H9 (cell line): ENCODE data around the gene ASF1B. TPM values are rescaled to one million over a fixed set of nuclear protein-coding genes. Genes with fewer than 3 reads are reported as not detected.

Experiments
- DNase-seq: peaks from one replicate; pipeline ENCODE4 v3.0.0-alpha.2; 2017
- H2AFZ ChIP-seq: one replicate; pipeline ENCODE4 v1.6.1; 2013; ENCODE audit warnings: mild to moderate bottlenecking, low read length, control low read depth, moderate library complexity
- H2AK5ac ChIP-seq: 2 replicates; pipeline ENCODE4 v1.6.1; 2013; ENCODE audit warnings: low read length, control low read depth, mixed read lengths; ENCODE audit not compliant: insufficient read length
- H2BK120ac ChIP-seq: one replicate; pipeline ENCODE4 v1.6.1; 2013; ENCODE audit warnings: low read depth, mild to moderate bottlenecking, low read length, control low read depth, inconsistent platforms; ENCODE audit not compliant: poor library complexity, severe bottlenecking
- H2BK12ac ChIP-seq: 2 replicates; pipeline ENCODE4 v1.6.1; 2013; ENCODE audit warnings: low read length, control low read depth, mixed read lengths, low read depth; ENCODE audit not compliant: insufficient read length
- H2BK15ac ChIP-seq: 2 replicates; pipeline ENCODE4 v1.6.1; 2013; ENCODE audit warnings: low read depth, low read length, control low read depth
- H2BK20ac ChIP-seq: one replicate; pipeline ENCODE4 v1.6.1; 2013; ENCODE audit warnings: low read depth, mild to moderate bottlenecking, low read length, control low read depth, inconsistent platforms; ENCODE audit not compliant: poor library complexity, severe bottlenecking
- H2BK5ac ChIP-seq: 2 replicates; pipeline ENCODE4 v1.6.1; 2013; ENCODE audit warnings: low read length, control low read depth, mixed read lengths; ENCODE audit not compliant: insufficient read length
- H3K14ac ChIP-seq: 2 replicates; pipeline ENCODE4 v1.6.1; 2013; ENCODE audit warnings: low read length, control low read depth; ENCODE audit not compliant: insufficient read depth
- H3K18ac ChIP-seq: 2 replicates; pipeline ENCODE4 v1.6.1; 2013; ENCODE audit warnings: low read depth, mild to moderate bottlenecking, mixed read lengths, low read length, control low read depth; ENCODE audit not compliant: insufficient read length
- H3K23ac ChIP-seq: 2 replicates; pipeline ENCODE4 v1.6.1; 2013; ENCODE audit warnings: low read length, control low read depth, mixed read lengths, low read depth; ENCODE audit not compliant: insufficient read length
- H3K23me2 ChIP-seq: 2 replicates; pipeline ENCODE4 v1.6.1; 2013; ENCODE audit warnings: low read depth, mild to moderate bottlenecking, mixed read lengths, low read length, control low read depth; ENCODE audit not compliant: insufficient read length, poor library complexity, severe bottlenecking
- H3K27ac ChIP-seq: 2 replicates; pipeline ENCODE4 v1.5.1; 2013; ENCODE audit warnings: low read length, control low read depth, mixed read lengths, low read depth; ENCODE audit not compliant: insufficient read length
- H3K27me3 ChIP-seq: 2 replicates; pipeline ENCODE4 v1.6.1; 2013; ENCODE audit warnings: low read length, control low read depth, inconsistent platforms; ENCODE audit not compliant: insufficient read depth
- H3K4ac ChIP-seq: 2 replicates; pipeline ENCODE4 v1.6.1; 2013; ENCODE audit warnings: low read depth, mild to moderate bottlenecking, control low read depth, inconsistent platforms, low read length, moderate library complexity
- H3K4me1 ChIP-seq: 2 replicates; pipeline ENCODE4 v1.6.1; 2013; ENCODE audit warnings: low read length, control low read depth, inconsistent platforms; ENCODE audit not compliant: insufficient read depth
- H3K4me2 ChIP-seq: 2 replicates; pipeline ENCODE4 v1.6.1; 2013; ENCODE audit warnings: low read length, control low read depth, mixed read lengths; ENCODE audit not compliant: insufficient read length, insufficient read depth
- H3K56ac ChIP-seq: 2 replicates; pipeline ENCODE4 v1.6.1; 2013; ENCODE audit warnings: low read depth, mild to moderate bottlenecking, mixed read lengths, low read length, control low read depth; ENCODE audit not compliant: insufficient read length
- H3K79me1 ChIP-seq: 2 replicates; pipeline ENCODE4 v1.6.1; 2013; ENCODE audit warnings: low read depth, mild to moderate bottlenecking, moderate library complexity, low read length, control low read depth, inconsistent platforms; ENCODE audit not compliant: insufficient read depth, poor library complexity, severe bottlenecking
- H3K79me2 ChIP-seq: 2 replicates; pipeline ENCODE4 v1.6.1; 2013; ENCODE audit warnings: low read length, control low read depth, inconsistent platforms; ENCODE audit not compliant: insufficient read depth
- H3K9ac ChIP-seq: 2 replicates; pipeline ENCODE4 v1.6.1; 2013; ENCODE audit warnings: low read length, control low read depth, mixed read lengths; ENCODE audit not compliant: insufficient read length; ENCODE audit errors: extremely low read depth
- H3K9me3 ChIP-seq: one replicate; pipeline ENCODE4 v1.6.1; 2013; ENCODE audit warnings: low read depth, low read length, inconsistent platforms; ENCODE audit not compliant: control insufficient read depth
- H3T11ph ChIP-seq: one replicate; pipeline ENCODE4 v1.6.1; 2013; ENCODE audit warnings: mild to moderate bottlenecking, low read length, control low read depth, inconsistent platforms
- H4K20me1 ChIP-seq: one replicate; pipeline ENCODE4 v1.6.1; 2013; ENCODE audit not compliant: control insufficient read depth, insufficient read length, insufficient read depth
- H4K5ac ChIP-seq: 2 replicates; pipeline ENCODE4 v1.6.1; 2013; ENCODE audit warnings: low read depth, mild to moderate bottlenecking, mixed read lengths, low read length, control low read depth; ENCODE audit not compliant: insufficient read length
- H4K8ac ChIP-seq: replicated peaks from 2 replicates; pipeline ENCODE4 v1.6.1; 2013; ENCODE audit warnings: low read length, control low read depth, mixed read lengths, low read depth; ENCODE audit not compliant: insufficient read length
- H4K91ac ChIP-seq: 2 replicates; pipeline ENCODE4 v1.6.1; 2013; ENCODE audit warnings: low read depth, mild to moderate bottlenecking, moderate library complexity, mixed read lengths, low read length, control low read depth; ENCODE audit not compliant: insufficient read length
- H3K27ac Mint-ChIP-seq, 3 experiments: 2 replicates in 2 of 3; 3 replicates in 1 of 3; pipeline ENCODE4 v1.8.0; 2020 to 2021; ENCODE audit warnings: mixed read lengths in 3 of 3, mild to moderate bottlenecking in 1 of 3, moderate library complexity in 1 of 3
- H3K27me3 Mint-ChIP-seq: 2 replicates; pipeline ENCODE4 v1.8.0; 2021; ENCODE audit warnings: low read depth, mild to moderate bottlenecking, moderate library complexity, mixed read lengths
- H3K36me3 Mint-ChIP-seq, 3 experiments: 2 replicates in 2 of 3; 3 replicates in 1 of 3; pipeline ENCODE4 v1.8.0; 2020 to 2021; ENCODE audit warnings: low read depth in 3 of 3, mixed read lengths in 3 of 3; ENCODE audit not compliant: insufficient read depth in 1 of 3
- H3K4me1 Mint-ChIP-seq, 2 experiments: 2 replicates each; pipeline ENCODE4 v1.8.0; 2020; ENCODE audit warnings: mixed read lengths in 2 of 2
- H3K4me3 Mint-ChIP-seq, 2 experiments: 2 replicates in 1 of 2; 3 replicates in 1 of 2; pipeline ENCODE4 v1.8.0; 2020 to 2021; ENCODE audit warnings: mild to moderate bottlenecking in 2 of 2, mixed read lengths in 2 of 2, moderate library complexity in 1 of 2
- H3K9me3 Mint-ChIP-seq, 2 experiments: 2 replicates in 1 of 2; 3 replicates in 1 of 2; pipeline ENCODE4 v1.8.0; 2020; ENCODE audit warnings: mild to moderate bottlenecking in 2 of 2, mixed read lengths in 2 of 2, moderate library complexity in 1 of 2
- WGBS: extraction: QIAGEN DNeasy Blood & Tissue Kit; methylation state at CpG from one replicate; pipeline ENCODE4 v1.1.7; 2013; ENCODE audit warnings: missing lambda C conversion rate, low lambda C conversion rate, mixed read lengths; ENCODE audit not compliant: insufficient read length; ENCODE audit errors: extremely low coverage; 5-methylcytosine and 5-hydroxymethylcytosine counted together
- total RNA-seq: library from RNA; stranded (reverse); gene quantifications from 2 replicates; pipeline ENCODE4 v1.2.1, GENCODE V29; 2021
- TF ChIP-seq, protein P1 (sequence below): fragments of 200-600 bp; sonication (generic); conservative IDR thresholded peaks from 3 replicates; pipeline ENCODE4 v1.8.0; 2021; ENCODE audit warnings: antibody characterized with exemption, mild to moderate bottlenecking

Gene ASF1B
- total RNA-seq, 1 experiment from 2014 or later, result 46.6 TPM

- Mint-ChIP-seq H3K4me1 (peaks cover 40 to 44% of the 10 kb centered on the region in 2 experiments), H3K27ac (no peak overlapping the region), H3K9me3 (no peaks in the 10 kb centered on the region), H3K36me3 (peaks cover 0 to 2% (median 1%) of the 10 kb centered on the region in 3 experiments; a peak in 5 of 7 replicates), H3K27me3 (peaks cover 2% of the 10 kb centered on the region; the same call in 1 of the 2 replicates), H3K4me3 (peak overlapping the region in 1 of 2 experiments; percentile 60; a peak in 2 of 5 replicates)
- Histone ChIP-seq H3K4ac (no peak overlapping the region), H2BK15ac (no peak overlapping the region), H3K23me2 (peaks cover 16% of the 10 kb centered on the region), H4K8ac (no peak overlapping the region), H3K14ac (no peak overlapping the region), H4K91ac (no peak overlapping the region), H3K18ac (no peak overlapping the region), H3K27ac (no peak overlapping the region), H2BK120ac (no peak overlapping the region), H3K79me1 (no peaks in the 10 kb centered on the region), H2AK5ac (no peak overlapping the region), H2BK5ac (no peak overlapping the region), H3K23ac (no peak overlapping the region), H3K9ac (no peak overlapping the region), H4K5ac (no peak overlapping the region), H2BK20ac (no peak overlapping the region), H3T11ph (no peak overlapping the region), H3K79me2 (peaks cover 2% of the 10 kb centered on the region; the same call in 1 of the 2 replicates), H3K56ac (no peak overlapping the region), H3K27me3 (no peaks in the 10 kb centered on the region; the same call in 1 of the 2 replicates), H3K4me1 (peaks cover 9% of the 10 kb centered on the region; the same call in 1 of the 2 replicates), H3K4me2 (no peak overlapping the region), H2AFZ (no peak overlapping the region), H3K9me3 (no peaks in the 10 kb centered on the region), H2BK12ac (no peak overlapping the region), H4K20me1 (no peaks in the 10 kb centered on the region)
- peak; percentile 67 for DNase-seq
- TF ChIP-seq, protein P1, sequence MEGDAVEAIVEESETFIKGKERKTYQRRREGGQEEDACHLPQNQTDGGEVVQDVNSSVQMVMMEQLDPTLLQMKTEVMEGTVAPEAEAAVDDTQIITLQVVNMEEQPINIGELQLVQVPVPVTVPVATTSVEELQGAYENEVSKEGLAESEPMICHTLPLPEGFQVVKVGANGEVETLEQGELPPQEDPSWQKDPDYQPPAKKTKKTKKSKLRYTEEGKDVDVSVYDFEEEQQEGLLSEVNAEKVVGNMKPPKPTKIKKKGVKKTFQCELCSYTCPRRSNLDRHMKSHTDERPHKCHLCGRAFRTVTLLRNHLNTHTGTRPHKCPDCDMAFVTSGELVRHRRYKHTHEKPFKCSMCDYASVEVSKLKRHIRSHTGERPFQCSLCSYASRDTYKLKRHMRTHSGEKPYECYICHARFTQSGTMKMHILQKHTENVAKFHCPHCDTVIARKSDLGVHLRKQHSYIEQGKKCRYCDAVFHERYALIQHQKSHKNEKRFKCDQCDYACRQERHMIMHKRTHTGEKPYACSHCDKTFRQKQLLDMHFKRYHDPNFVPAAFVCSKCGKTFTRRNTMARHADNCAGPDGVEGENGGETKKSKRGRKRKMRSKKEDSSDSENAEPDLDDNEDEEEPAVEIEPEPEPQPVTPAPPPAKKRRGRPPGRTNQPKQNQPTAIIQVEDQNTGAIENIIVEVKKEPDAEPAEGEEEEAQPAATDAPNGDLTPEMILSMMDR, result peak; percentile 77
- no CpG with 5 or more reads among the region's 9 CpGs for WGBS
These were observed 21.5 kb downstream of the ASF1B start for GRCh38 chr19:14114854-14115253.
